ENCODE measurements around the gene AOPEP. TPM values are rescaled to one million over a fixed set of nuclear protein-coding genes. Genes with fewer than 3 reads are reported as not detected.

The AOPEP gene
- total RNA-seq, 4 donors from 2014 or later = 18.8 to 81.0 (median 32.1) TPM

- no peak for TF ChIP-seq CTCF (IDR thresholded peaks at IDR 0.05; ENCODE audit: low read depth)
Observed at GRCh38 chr9:94867281-94867841, 140.9 kb downstream of the AOPEP start.

- TF ChIP-seq CTCF (IDR thresholded peaks at IDR 0.05; ENCODE audit: low read depth) = no peak
Observed at GRCh38 chr9:94867842-94868312, 141.4 kb downstream of the AOPEP start.

- no peak for TF ChIP-seq CTCF (IDR thresholded peaks at IDR 0.05; ENCODE audit: low read depth)
Observed at GRCh38 chr9:94868464-94868863, 142.0 kb downstream of the AOPEP start.

- TF ChIP-seq CTCF (IDR thresholded peaks at IDR 0.05; ENCODE audit: low read depth) = no peak
Observed at GRCh38 chr9:94869415-94869843, 142.9 kb downstream of the AOPEP start.

- no peak for TF ChIP-seq CTCF (IDR thresholded peaks at IDR 0.05; ENCODE audit: low read depth)
Observed at GRCh38 chr9:94870465-94870792, 143.9 kb downstream of the AOPEP start.

GRCh38 chr9:94870793-94871558 lies 144.5 kb downstream of the AOPEP start:
- TF ChIP-seq CTCF (IDR thresholded peaks at IDR 0.05; ENCODE audit: low read depth) = no peak

GRCh38 chr9:94872083-94872833 lies 145.8 kb downstream of the AOPEP start:
- no peak for TF ChIP-seq CTCF (IDR thresholded peaks at IDR 0.05; ENCODE audit: low read depth)
